Activated CD4-positive, CD25-positive, alpha-beta regulatory T cell treated with anti-CD3 and anti-CD28 coated beads, Interleukin-2, amount 50 U/mL, for 72 hours (primary cell): ENCODE results near the gene UPF1.
"Not testable (repeated sequence)": the region's sequence is repeated elsewhere in the genome, so short reads cannot be mapped to it uniquely, and the experiment has no call there.

ENCODE experiments used
- DNase-seq: peaks from one replicate; pipeline ENCODE4 v3.0.0; 2021

Gene UPF1

DNA sequence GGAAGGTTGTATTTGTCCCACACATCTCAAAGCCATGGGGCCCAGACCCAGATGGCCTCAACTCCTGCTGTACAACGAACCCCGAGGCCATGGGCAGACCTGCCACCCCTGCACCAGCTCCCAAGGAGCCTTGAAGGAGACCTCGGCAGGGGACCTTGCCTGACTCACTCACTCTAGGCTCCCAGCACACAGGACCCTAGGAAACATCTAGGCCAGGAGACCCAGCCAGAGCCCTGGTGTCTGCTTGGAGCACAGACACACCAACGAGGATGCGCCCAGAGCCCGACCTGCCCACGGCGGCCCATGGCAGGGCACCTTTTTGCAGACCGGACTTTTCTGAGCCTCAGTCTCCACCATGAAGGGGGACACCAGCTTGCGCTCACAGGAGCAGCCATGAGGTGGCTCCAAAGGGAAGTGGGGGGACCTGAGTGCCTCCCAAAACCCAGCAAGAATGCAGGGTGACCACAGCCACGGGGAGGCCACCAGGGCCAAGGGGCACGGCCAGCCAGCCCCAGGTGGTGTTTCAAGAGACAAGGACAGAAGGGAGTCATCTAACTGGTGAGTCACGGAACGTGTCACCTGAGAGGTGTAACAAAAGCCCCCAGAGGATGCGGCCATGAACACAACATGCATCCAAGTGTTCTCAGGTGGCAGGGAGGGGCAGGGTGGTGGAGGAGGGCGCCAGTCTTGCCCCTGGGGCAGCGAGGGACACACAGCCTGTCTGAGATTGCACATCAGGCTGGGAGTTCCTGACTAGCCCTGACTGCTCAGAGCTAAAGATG is 69.1 kb downstream of the UPF1 start:
- no peak for DNase-seq

DNA sequence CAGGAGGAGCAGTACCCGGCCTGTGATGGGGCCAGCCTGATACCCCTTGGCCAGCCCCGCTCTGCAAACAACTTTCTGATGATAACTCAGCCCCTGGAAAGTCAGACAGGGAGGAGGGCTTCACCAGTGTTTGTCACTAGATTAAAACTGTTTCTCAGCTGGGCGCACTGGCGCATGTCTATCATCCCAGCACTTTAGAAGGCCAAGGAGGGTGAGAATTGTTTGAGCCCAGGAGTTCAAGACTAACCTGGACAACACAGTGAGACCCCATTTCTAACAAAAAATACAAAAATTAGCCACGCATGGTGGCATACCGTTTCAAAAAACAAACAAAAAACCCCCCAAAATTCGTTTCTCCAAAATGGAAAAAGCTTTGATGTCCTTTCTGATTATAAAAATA is 69.7 kb downstream of the UPF1 start:
- DNase-seq, result no peak

DNA sequence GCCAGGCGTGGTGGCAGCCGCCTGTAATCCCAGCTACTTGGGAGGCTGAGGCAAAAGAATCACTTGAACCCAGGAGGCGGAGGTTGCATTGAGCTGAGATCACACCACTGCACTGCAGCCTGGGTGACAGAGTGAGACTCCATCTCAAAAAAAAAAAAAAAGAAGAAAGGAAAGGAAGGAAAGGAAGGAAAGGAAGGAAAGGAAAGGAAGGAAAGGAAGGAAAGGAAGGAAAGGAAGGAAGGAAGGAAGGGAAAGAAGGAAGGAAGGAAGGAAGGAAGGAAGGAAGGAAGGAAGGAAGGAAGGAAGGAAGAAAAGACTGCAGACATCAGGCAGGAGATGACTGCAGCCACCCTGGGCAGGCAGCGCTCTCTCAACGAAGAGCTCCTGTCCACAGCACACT is 70.8 kb downstream of the UPF1 start:
- DNase-seq, result not testable (repeated sequence)

DNA sequence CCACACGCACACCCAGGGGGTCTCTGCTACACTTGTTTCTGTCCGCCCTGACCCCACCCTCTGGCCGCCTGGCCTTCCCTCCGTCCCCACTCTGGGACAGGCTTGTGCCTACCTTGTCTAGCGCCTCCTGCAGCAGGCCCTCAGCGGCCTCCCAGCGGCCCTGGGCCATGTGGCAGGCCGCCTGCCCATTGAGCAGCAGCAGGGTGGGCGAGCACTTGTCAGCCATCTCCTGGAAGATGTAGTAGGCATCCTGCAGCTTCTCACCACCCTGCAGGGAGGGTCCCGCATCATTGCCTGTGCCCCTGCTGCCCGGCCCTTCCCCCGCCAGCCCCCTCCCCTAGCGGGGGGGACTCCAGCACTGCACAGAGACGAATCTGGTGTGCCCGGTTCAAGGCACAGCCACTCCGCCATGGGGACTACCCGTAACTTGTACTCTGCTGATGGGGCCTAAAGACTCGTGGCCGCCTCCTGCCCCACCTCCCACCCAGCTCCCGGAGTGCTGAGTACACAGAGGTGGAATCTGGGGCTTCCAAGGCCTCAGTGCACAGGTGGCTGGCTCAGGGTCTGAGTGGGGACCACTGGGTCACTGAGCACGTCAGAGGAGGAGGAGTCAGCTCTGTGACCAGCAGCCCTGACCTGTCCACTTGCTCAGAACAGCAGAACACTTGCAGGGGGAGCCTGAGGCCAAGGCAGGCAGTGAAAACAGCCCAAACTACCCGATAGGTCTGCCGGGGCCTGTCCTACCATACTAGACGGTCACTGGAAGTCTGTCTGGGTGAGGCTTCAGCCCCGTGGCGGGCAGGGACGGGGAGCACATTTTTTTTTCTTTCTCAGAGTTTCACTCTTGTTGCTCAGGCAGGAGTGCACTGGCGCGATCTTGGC is 71.6 kb downstream of the UPF1 start:
- DNase-seq, result no peak

DNA sequence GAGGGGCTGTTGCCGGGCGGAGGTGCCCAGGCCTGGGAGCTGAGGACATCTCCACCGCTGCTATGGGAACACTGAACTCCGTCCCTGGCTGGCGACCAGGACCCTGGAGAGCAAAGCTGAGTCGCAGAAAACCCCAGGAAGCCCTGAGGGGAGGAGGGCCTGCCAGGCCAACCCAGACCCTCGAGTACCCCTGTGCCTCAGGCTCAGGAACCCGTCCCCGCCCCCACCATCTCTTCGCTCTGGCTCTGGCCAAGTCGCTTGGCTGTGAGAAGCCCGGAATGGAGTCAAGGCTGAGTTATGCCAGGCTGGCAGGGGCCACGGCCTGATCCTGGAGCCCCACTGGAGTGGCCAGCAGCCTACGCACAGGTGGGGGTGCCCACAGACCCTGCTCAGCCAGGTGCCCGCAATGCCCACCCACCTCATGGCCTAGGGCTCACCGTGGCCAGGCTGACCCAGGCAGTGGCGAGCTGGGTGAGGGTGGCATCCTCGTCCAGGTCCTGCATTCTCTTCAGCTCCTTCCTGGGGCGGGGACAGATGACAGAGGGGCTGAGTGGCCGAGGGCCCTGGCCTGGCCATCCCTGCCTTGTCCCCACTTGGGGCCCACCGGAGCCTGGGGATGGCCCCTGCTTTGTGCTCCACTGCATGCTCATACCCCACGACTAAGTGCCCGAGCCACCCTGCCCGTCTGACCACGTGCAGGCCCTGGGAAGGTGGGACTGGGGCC is 72.7 kb downstream of the UPF1 start:
- no peak for DNase-seq

DNA sequence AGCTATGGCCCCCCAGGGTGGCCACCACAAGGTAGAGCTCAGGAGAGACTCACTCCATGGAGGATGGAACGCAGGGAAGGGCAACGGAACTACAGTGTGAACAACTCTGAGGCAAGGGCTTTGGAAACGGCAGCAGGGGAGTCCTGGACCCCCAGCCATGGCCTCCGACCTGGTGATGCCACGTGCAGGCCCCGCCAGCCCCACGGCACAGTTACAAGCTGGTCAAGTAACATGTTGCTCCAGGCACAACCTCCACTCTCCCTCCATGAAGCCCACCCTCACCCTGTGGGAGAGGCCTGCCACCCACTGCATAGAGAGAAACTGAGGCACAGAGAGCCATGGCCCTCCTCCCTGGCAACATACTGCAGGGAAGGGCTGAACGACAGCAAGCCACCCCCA is 73.3 kb downstream of the UPF1 start:
- no peak for DNase-seq

DNA sequence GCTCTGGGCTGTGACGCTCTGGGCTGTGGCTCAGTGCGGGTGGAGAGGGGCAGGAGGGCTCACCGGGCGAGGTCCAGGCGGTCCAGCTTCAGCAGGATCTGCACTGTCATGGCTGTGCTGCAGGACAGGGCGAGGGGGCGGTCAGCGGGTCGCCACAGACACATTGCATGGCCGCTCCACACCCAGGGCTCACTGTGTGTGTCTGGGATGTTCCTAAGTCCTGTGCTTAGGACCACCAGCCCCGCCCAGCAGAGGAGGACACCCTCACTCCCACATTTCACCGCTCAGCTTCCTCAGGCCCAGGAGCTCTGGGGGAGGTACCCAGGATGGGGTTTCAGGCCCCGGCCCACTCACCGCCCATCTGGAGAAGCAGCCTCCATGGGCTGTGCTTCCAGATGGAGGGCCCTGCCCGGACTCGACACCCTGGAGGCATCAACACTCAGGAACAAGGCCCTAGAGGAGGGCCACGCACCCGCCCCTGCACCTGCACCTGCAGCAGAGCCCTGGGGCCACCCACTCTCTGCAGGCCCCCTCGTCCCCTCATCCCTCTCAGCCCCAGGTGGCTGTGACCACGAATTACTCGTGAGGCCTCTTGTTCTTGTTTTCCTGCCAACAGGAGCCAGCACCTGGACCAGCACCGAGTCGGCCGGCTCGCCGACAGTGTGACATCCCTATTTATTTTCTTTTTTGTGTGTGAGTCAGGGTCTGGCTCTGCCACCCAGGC is 73.9 kb downstream of the UPF1 start:
- no peak for DNase-seq

DNA sequence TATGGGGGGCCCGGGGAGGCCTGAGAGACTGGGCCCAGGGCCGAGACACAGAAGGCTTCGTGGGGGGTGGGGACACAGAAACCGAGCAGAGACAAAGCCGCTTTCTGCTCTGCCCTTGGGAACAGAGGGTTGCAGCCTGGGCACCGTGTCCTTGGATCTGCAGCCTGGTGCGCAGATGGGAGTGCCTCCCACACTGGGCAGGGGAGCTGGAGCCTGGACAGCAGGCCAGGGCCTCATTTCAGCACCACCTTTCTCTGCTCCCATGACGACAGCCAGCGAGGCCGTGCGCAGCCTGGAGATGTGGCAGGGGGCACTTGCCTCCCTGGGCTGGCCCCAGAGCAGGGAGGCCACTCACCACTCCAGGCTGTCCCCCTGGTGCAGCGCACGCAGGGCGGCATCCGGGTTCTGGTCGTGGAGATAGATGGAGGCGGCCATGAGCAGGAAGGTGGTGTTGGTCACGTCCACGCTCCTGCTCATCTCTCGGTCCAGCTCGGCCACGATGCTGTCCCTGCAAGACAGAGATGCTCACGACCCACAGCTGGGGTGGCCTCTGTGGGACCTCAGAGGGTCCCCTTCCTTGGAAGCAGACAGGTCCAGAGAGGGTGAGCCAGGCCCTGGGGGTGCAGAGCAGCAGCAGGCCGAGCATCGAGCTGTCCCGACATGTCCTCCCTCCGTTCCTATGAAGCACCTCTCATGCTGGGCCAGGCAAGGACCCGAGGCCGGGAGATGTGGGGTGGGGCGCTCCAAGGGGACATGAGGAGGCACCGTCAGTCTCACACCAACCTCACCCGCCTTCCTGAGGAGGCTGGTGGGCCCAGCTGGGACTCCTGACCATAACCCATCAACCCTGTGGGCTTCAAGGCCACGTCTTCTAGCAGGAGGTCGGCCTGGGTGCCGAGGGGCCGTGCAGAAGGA is 75.1 kb downstream of the UPF1 start:
- DNase-seq, result no peak

DNA sequence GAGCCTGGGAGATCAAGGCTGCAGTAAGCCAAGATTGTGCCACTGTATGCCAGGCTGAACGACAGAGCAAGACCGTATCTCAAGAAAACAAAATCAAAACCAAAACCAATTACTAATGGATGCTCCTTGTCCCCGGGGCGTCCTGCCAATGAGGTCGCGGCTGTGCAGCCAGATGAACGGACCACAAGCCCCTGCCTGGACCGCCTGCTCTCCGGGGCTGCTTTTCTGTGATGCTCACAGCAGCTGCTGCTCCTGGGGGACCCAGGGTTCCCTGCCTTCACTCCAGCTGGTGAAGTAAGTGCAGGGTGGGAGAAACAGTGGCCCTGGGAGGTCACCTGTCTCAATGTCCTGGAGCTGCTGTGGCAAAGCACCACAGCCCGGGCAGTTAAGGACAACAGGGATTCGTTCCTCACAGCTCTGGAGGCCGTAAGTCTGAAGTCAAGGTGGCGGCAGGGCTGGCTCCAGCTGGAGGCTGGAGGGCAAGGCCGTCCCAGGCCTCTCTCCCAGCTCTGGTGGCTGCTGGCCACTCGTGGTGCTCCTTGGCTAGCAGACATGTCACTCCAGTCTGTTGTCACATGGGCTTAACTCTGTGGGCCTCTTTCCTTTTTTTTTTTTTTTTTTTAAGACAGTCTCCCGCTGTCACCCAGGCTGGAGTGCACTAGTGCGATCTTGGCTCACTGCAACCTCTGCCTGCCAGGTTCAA is 77.3 kb downstream of the UPF1 start:
- DNase-seq, result no peak

DNA sequence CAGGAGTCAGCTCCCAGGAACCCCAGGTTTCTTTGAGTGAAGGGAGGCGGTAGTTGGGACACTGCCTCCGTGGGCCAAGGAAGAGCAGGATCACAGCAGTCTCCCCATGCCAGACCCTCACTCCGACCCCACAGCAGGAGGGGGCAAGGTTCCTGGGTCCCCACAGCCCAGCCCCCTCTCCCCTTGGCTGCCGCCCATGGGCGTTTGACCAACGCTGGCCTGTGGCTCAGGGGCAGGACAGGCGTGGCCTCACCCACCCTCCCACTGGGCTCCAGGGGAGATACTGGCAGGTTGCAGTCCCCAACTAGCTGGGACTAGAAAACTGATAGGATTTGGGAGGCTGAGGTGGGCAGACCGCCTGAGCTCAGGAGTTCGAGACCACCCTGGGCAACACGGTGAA is 78.3 kb downstream of the UPF1 start:
- no peak for DNase-seq

DNA sequence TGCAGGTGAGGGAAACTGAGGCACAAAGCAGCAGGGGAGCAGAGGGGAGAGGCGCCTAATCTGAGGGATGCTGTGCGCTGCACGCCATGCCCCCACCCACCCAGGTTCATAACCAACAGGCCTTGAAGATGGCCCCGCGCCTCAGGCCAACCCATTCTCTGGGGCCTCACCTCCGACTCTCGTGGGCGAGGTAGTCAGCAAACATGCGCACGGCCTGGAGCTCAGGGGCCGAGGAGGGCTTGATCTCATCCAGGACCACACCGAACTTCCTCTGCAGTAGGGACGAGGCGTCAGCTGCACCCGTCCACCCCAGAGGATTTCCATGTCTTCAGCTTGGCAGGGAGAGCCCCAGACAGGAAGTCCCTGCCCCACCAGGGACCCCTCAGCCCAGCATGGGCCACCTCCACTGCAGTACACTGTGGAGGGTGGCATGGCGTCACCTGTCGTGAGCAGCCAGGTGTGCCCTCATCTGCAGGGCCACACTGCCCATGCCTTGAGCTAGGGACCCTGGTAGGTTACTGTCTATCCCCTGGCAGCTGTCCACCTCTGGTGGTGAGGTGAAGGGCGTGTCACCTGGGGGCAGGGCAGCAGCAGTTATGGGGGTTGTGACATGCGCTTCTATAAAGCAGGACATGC is 79.2 kb downstream of the UPF1 start:
- DNase-seq, result no peak

DNA sequence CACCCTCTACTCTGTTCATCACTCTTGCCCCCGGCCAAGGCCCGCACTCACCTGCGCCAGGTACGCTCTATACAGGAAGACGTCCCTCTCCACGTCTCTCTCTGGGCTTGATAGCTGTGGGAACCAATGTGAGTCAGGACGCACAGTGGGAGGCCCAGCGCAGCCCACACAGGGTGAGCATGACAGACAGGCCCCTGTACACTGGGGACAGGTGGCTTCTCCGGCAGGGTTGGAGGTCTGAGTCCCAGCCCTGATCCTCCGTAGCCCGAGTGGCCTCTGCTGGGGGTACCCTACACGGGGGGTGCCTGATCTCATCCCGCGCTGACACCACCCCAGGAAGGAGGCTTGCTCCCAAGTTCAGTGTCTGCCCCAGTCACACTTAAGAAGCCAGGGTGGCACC is 81.2 kb downstream of the UPF1 start:
- no peak for DNase-seq

DNA sequence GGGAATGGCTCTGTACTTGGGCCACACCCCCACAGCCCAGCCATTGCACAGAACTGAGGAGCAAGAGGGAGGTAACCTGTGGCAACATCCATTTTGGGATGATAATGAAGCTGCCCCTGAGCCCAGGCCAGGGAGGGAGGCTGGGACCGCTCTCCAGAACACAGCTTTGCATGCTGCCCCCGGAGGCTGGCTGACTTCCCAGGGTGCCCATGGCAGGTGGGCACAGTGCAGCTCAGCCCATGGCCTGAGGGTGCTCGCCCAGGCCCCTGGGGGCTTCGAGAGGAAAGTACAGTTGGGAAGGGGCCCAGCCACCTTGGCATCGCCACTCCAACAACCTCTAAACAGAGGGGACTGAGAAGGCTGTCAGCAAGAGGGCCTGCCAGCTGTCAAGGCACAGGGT is 81.7 kb downstream of the UPF1 start:
- DNase-seq, result no peak

DNA sequence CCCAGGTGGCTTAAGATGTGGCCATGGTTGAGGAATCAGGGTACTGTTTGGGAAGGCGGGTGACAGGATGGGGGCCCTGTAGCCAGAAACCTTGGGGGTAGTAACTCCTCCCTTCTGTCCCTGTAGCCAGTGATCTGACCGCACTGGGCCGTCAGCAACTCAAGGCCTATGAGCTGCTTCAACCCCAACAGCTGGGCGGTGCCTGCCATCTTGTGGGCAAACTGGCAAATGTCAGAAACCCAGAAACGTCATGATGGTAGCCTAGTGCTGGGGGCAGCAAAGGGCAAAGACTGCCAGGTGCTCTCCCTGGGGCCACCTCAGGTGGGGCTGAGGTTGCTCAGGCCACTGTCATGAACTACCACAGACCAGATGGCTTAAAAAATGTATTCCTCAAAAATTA is 83.9 kb downstream of the UPF1 start:
- no peak for DNase-seq

DNA sequence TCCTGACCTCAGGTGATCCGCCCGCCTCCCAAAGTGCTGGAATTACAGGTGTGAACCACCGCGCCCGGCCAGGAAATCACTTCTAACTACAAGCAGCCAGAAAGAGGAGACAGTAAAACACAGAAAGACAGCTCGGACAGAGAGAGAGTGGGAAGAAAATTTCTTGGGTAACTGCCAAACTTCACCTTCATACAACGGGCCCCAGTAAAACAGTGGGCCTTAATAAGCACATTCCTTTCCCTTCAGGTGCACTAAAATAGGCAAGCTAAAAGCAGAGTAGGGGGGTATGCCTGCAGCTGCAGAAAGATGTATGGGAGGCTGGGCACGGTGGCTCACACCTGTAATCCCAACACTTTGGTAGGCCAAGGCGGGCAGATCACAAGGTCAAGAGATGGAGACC is 85.8 kb downstream of the UPF1 start:
- DNase-seq, result not testable (repeated sequence)
